IPS-11a (cell line): Measurements from ENCODE around the gene ZNF490.
"Not testable (repeated sequence)": the region's sequence is repeated elsewhere in the genome, so short reads cannot be mapped to it uniquely, and the experiment has no call there.

Experiments
- H3K4me3 ChIP-seq: one replicate; pipeline ENCODE4 v1.5.1; 2013; ENCODE audit warnings: low read depth, low read length, control low read depth

ZNF490 gene

GRCh38 chr19:12610540-12611360, at the start of gene ZNF490, which contains the start of gene ZNF791:
TSS of gene ZNF490 (minus strand) at chr19:12610813. CDS start at chr19:12610680, 133 bp downstream.
TSS of gene ZNF791 (plus strand) at chr19:12610920. CDS start at chr19:12611080, 160 bp downstream.
- H3K4me3 ChIP-seq = peak within 1 kb of the TSS; percentile 99

GRCh38 chr19:12657966-12658365, 47.4 kb upstream of the ZNF490 start:
- no peak overlapping the region for H3K4me3 ChIP-seq

- no peak overlapping the region for H3K4me3 ChIP-seq
Measured at GRCh38 chr19:12656899-12657571, 46.4 kb upstream of the ZNF490 start.

- no peak overlapping the region for H3K4me3 ChIP-seq
Measured at GRCh38 chr19:12655546-12655945, 44.9 kb upstream of the ZNF490 start.

- H3K4me3 ChIP-seq = no peak overlapping the region
Measured at GRCh38 chr19:12652219-12652618, 41.6 kb upstream of the ZNF490 start.

GRCh38 chr19:12649941-12650340, 39.3 kb upstream of the ZNF490 start:
- H3K4me3 ChIP-seq = no peak overlapping the region

- H3K4me3 ChIP-seq = no peak overlapping the region
Measured at GRCh38 chr19:12648088-12648487, 37.5 kb upstream of the ZNF490 start.

GRCh38 chr19:12647490-12648071, 37.0 kb upstream of the ZNF490 start:
- H3K4me3 ChIP-seq = no peak overlapping the region

- no peak overlapping the region for H3K4me3 ChIP-seq
Measured at GRCh38 chr19:12647047-12647446, 36.4 kb upstream of the ZNF490 start.

GRCh38 chr19:12646551-12646950, 35.9 kb upstream of the ZNF490 start:
- no peak overlapping the region for H3K4me3 ChIP-seq

- H3K4me3 ChIP-seq = not testable (repeated sequence)
Measured at GRCh38 chr19:12643716-12644115, 33.1 kb upstream of the ZNF490 start.

- no peak overlapping the region for H3K4me3 ChIP-seq
Measured at GRCh38 chr19:12642506-12642905, 31.9 kb upstream of the ZNF490 start.

- no peak overlapping the region for H3K4me3 ChIP-seq
Measured at GRCh38 chr19:12641456-12641855, 30.8 kb upstream of the ZNF490 start.

- H3K4me3 ChIP-seq = peak overlapping the region; percentile 45
Measured at GRCh38 chr19:12639901-12640613, 29.4 kb upstream of the ZNF490 start.

GRCh38 chr19:12638611-12639182, 28.1 kb upstream of the ZNF490 start:
- no peak overlapping the region for H3K4me3 ChIP-seq

- no peak overlapping the region for H3K4me3 ChIP-seq
Measured at GRCh38 chr19:12636631-12637030, 26.0 kb upstream of the ZNF490 start.

- H3K4me3 ChIP-seq = no peak overlapping the region
Measured at GRCh38 chr19:12629215-12629614, 18.6 kb upstream of the ZNF490 start.

GRCh38 chr19:12628040-12629022, 17.7 kb upstream of the ZNF490 start:
- H3K4me3 ChIP-seq = no peak overlapping the region

GRCh38 chr19:12626958-12627357, 16.3 kb upstream of the ZNF490 start:
- no peak overlapping the region for H3K4me3 ChIP-seq
